HT-29 (cell line): ENCODE data around the gene NRG4. TPM values are rescaled to one million over a fixed set of nuclear protein-coding genes. Genes with fewer than 3 reads are reported as not detected.
"Not testable (repeated sequence)": the region's sequence is repeated elsewhere in the genome, so short reads cannot be mapped to it uniquely, and the experiment has no call there.

Experiments used
- DNase-seq: peaks from one replicate; pipeline ENCODE4 v3.0.0-alpha.2; 2015; ENCODE audit warnings: low spot score
- total RNA-seq: library from RNA; depleted of rRNA; stranded (reverse); fragments of >200 nt; shearing (Covaris generic); gene quantifications from 2 replicates; pipeline ENCODE4 v1.2.3, GENCODE V29; 2014

The NRG4 gene
- total RNA-seq, 1 experiment from 2014 or later = not detected

GRCh38 chr15:75994220-75994619 lies 18.0 kb downstream of the NRG4 start:
- no peak for DNase-seq

- DNase-seq = no peak
Measured at GRCh38 chr15:75992897-75993296, 19.3 kb downstream of the NRG4 start.

- no peak for DNase-seq
Measured at GRCh38 chr15:75989875-75990274, 22.3 kb downstream of the NRG4 start.

GRCh38 chr15:75989045-75989444 lies 23.2 kb downstream of the NRG4 start:
- no peak for DNase-seq

- DNase-seq = no peak
Measured at GRCh38 chr15:75985971-75986370, 26.3 kb downstream of the NRG4 start.

GRCh38 chr15:75984706-75985105 lies 27.5 kb downstream of the NRG4 start:
- DNase-seq = not testable (repeated sequence)

GRCh38 chr15:75982468-75982867 lies 29.8 kb downstream of the NRG4 start:
- no peak for DNase-seq

GRCh38 chr15:75981149-75981815 lies 30.9 kb downstream of the NRG4 start:
- no peak for DNase-seq

GRCh38 chr15:75976766-75977165 lies 35.5 kb downstream of the NRG4 start:
- not testable (repeated sequence) for DNase-seq

GRCh38 chr15:75966073-75966472 lies 46.2 kb downstream of the NRG4 start:
- DNase-seq = peak; percentile 9

GRCh38 chr15:75961331-75961730 lies 50.9 kb downstream of the NRG4 start:
- no peak for DNase-seq

GRCh38 chr15:75955720-75956119 lies 56.5 kb downstream of the NRG4 start:
- no peak for DNase-seq

GRCh38 chr15:75952525-75952924 lies 59.7 kb downstream of the NRG4 start:
- DNase-seq = no peak

- no peak for DNase-seq
Measured at GRCh38 chr15:75948761-75949296, 63.4 kb downstream of the NRG4 start.

- DNase-seq = no peak
Measured at GRCh38 chr15:75947092-75947491, 65.1 kb downstream of the NRG4 start.

GRCh38 chr15:75945953-75946352 lies 66.3 kb downstream of the NRG4 start:
- no peak for DNase-seq

GRCh38 chr15:75943713-75944215 lies 68.5 kb downstream of the NRG4 start:
- no peak for DNase-seq

- DNase-seq = no peak
Measured at GRCh38 chr15:75943246-75943645, 69.0 kb downstream of the NRG4 start.

GRCh38 chr15:75942464-75942863 lies 69.8 kb downstream of the NRG4 start:
- DNase-seq = no peak

GRCh38 chr15:75930866-75931265 lies 81.4 kb downstream of the NRG4 start:
- DNase-seq = no peak

GRCh38 chr15:75929799-75930565 lies 82.2 kb downstream of the NRG4 start:
- DNase-seq = no peak
